ENCODE data around the gene RNF114.
"Not testable (repeated sequence)": the region's sequence is repeated elsewhere in the genome, so short reads cannot be mapped to it uniquely, and the experiment has no call there.

The RNF114 gene

DNA sequence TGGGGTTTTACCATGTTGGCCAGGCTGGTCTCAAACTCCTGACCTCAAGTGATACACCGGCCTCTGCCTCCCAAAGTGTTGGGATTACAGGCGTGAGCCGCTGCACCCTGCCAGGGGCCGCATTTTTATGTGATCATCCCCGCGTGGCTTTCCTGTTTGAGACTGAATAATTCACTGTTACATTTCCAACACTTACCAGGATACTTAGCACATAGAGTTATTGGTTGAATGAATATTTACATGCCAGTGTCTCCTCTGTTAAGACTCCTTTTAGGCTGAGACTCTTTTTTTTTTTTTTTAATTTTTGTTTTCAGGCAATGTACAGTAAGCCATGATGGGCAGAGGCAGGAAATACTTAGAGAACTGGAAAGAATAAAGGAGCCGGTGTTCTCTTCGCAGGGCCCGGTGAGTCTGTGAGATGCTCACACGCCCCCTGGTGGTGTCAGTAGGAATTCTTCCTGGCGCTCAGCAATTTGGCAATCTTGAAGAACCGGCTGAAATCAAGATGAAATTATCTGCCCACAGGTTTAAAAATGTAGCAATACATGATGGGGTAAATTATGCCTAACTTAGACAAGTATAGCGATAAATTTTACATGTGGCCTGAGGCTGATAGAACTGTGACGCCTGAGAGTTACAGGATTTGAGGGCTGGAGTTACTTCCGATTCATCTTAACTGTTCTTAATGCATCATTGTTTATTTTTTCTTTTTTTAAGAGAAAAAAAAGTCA is 7.6 kb upstream of the RNF114 start:
- peak; percentile 83 for DNase-seq

DNA sequence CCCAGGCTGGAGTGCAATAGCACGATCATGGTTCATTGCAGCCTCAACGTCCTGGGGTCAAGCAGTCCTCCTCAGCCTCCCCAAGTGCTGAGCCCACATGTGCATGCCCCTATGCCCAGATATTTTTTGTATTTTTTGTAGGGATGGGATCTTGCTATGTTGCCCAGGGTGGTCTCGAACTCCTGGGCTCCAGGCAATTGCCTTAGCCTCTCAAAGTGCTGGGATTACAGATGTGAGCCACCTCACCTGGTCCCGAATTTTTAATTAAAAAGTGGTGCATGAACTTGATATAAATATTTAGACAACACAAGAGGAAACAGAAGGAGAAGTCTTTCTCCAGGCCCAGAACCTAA is 7.1 kb upstream of the RNF114 start:
- no peak for DNase-seq

DNA sequence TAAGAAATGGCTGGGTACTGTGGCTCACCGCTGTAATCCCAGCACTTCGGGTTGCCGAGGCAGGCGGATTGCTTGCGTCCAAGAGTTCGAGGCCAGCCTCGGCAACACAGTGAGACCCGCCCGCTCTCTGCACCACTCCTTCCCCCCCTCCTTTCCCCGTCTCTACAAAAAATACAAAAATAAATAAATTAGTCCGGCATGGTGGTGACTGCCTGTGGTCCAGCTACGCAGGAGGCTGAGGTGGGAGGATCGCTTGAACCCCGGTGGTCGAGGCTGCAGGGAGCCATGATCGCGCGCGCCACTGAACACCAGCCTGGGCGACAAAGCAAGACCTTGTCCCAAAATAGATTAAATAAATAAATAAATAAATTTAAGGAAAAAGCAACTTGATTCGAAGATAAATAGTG is 448 bp upstream of the RNF114 start:
- no peak for DNase-seq

DNA sequence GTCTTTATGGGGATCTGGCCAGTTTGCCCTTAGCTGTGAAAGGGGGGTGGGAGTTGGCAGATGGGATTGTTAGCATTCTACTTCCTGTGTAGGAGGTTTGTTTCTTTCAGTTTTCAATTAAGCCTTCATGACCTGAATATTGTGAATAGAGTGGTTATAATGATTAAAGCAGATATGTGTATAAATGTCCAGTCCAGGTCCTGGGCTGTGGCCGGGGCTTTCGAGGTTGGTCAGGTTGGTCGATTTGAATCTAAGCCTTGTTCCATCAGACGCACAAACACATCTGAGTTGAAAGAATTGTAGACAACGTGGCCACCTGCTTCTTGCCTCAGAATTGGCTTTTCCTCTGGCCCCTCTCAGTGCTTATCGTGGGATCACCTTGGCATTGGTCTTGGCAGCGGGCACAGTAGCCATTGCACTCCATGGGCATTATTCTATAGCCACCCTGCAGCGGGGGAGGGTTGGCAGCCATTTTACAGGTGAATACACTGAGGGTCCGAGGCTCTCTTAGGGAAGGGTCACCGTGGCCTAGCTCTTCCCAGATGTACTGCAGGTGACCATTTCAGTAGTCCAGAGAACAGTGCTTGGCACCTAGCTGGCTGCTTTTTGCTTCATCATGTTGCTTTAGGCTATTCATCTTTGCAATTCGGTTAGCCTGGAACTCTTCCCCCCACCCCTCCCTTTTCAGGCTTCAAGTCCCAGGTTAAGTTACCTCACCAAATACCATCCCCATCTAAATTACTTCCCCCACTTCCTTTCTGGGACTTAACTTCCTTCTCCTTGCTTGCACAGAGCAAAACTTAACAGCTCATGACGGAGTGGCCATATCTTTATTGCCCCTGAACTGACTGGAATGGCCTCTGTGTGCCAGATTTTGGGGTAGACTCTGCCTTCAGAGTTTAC is 1.1 kb downstream of the RNF114 start:
- DNase-seq = no peak

DNA sequence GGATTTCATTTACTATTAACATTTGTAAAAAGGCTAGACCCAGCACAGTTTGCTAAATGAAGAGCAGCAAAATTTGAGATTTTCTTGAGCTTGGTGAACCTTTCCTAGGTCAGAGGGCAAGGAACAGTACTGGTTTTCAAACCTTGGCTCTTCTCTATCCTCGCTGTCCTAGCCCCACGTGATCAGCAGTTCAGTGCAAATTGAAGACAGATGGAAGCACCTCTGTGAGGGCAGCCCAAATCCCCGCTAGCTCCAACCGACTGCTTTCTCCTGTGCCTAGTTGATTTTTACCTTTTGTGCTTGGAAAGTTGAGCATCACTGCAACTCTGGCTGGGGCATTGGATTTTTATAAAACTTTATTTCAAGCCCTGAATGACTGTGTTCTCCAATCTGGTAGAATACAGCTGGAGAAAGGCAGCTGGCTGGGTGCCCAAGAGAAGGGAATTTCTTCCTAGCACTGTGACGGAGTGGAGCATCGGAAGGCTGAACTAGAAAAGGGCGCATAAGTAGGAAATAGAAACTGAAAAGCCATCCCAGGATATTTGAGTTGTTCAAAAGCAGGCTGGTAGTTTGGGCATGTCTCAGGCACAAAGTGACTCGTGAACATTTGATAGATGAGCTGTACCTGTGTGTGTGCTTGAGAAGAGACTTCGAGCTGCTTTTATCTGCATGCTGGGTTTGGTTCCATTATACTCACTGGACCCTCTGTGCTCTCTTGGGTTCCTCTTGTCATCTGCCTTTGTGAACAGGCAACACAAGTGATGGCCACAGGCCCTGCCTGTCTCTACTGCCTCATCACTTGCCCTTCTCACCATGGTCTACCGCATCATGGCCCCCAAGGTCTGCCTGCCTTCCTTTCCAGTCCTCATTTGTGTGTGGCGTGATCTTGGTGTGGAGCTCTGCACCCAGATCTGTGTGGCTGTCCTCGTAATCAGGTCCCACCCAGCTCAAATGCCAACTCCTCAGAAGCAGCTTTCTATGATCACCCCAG is 2.3 kb downstream of the RNF114 start:
- DNase-seq = no peak

DNA sequence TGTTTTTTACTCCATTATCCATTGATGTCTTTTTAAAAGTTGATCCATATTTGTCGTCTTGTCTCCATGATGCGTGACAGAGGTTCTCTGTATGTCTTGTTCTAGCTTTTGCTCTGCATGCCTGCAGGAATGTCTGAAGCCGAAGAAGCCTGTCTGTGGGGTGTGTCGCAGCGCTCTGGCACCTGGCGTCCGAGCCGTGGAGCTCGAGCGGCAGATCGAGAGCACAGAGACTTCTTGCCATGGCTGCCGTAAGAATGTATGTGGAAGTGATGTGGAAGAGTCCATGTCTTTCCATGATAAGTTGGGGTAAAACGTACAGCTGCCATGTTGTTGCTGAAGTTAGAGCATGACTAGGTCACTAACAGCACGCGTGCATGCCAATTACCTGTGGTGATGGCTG is 5.3 kb downstream of the RNF114 start:
- DNase-seq = no peak

DNA sequence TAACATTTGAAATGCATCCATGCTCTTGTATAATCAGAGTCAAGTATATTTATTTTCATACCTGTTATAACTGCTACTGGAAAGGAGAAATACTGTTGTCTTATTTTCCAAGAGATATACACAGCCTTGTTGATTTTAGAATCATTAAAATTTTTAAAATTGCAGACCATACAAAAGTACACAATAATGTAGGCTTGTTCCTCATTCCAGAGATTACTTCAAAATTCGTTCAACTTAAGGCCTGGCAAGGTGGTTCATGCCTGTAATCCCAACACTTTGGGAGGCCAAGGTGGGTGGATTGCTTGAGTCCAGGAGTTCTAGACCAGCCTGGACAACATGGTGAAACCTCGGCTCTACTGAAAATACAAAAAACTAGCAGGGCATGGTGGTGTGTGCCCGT is 6.1 kb downstream of the RNF114 start:
- no peak for DNase-seq

DNA sequence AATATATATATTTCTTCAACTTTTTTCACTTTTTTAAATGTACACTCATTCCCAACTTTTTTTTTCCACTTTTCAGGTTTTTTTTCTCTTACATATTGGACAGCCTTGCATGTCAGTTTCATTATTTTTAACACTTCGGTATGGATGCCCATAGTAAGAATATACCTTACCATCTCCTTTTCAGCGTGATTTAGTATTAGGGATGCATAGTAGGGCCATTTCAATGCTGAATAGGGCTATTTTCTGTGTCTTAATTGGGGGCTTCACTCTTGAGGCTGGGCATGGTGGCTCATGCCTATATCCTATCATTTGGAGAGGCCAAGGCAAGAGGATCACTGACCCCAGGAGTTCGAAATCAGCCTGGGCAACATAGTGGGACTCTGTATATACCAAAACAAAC is 6.7 kb downstream of the RNF114 start:
- DNase-seq = no peak

DNA sequence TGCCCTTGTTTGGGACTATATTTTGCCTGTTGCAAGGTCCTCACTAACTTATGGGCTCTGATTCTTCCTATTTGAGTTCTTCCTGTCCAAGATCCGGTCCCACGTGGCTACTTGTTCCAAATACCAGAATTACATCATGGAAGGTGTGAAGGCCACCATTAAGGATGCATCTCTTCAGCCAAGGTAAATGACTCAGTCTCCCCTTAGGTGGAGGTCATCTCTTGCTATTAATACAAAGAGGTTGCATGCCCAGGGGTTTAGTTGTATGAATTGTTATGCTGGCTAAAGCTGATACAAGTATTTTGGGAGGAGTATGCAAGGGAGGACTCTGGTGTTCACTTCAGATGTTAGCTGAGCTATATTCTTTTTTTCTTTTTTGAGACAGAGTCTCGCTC is 9.1 kb downstream of the RNF114 start:
- no peak for DNase-seq

DNA sequence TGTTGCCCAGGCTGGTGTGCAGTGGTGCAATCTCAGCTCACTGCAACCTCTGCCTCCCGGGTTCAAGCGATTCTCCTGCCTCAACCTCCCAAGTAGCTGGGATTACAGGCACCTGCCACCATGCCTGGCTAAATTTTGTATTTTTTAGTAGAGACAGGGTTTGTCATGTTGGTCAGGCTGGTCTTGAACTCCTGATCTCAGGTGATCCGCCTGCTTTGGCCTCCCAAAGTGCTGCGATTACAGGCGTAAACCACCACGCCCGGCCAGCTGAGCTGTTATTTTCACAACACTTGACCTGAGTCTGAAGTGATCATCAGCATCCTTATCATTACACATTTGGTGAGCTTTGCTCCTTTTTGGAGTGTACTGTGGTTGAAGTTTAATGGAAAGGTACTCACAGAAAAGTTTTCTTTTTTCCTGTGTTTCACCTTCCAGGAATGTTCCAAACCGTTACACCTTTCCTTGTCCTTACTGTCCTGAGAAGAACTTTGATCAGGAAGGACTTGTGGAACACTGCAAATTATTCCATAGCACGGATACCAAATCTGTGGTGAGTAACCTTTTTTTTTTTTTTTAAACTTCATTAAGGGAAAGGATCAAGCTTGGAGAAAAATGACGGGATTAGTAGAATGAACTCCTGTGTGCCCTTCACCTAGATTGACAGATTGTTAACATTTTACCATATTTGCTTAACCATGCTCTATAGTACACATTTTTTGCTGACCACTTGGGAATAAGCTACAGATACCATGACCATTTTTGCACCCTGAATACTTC is 9.7 kb downstream of the RNF114 start:
- no peak for DNase-seq

DNA sequence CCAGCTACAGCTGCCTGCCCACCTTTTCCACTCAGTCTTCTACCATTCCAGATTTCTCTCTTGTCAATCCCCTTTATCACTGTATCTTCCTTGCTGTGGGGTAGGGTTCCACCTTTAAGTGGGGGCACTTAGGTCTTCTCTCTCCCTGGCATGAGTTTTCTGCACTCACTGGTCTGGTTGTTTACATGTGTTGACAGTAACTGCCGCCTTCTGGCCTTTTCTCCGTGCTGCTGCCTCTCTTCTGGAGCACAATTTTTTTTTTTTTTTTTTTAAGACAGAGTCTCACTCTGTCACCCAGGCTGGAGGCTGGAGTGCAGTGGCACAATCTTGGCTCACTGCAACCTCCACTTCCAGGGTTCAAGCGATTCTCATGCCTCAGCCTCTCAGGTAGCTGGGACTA is 12.0 kb downstream of the RNF114 start:
- no peak for DNase-seq

DNA sequence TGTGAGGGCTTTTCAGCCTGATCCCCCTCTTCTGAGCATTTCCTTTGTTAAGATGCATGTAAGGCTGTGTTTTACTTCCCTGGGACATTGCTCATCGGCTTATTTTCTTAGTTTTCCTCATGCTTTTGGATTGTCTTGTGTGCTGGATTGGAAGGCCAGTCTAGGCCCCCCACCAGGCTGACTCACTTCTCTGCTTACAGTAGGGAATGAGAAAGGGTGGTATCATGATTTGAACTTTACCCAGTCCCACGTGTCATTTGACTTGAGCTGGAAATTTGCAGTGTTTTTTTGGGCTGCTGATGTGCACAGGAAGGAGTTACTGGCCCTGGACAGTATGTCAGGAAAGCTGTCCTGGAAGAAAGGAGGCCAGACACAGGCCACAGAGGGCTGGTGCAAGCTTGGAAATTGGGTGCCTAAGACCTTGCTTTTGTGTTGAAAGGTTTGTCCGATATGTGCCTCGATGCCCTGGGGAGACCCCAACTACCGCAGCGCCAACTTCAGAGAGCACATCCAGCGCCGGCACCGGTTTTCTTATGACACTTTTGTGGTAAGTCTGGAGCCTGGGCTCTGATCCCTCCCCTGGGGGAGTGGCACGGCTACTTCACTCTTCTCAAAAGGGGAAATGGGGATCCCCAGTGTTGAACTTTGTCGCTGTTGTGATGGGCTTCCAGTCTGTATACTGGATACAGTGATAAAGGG is 12.8 kb downstream of the RNF114 start:
- DNase-seq = no peak

DNA sequence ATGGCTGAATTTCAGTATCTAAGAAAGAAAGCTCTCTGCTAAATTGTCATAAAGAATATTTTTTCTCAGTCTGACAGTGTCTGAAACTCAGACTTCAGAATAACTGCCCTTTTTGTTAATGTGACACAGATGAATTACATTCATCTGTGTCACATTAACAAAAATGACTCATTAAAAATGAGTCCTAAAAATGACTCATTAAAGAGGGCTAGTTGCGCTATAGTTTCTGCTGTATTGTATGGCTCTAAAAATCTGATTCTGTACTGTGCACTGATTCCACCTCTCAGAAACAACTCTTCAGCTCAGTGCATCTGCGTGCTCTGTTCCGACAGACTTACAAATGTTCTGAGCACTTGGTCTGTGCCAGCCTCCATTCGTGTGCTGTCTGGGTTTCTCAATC is 15.0 kb downstream of the RNF114 start:
- DNase-seq = no peak

DNA sequence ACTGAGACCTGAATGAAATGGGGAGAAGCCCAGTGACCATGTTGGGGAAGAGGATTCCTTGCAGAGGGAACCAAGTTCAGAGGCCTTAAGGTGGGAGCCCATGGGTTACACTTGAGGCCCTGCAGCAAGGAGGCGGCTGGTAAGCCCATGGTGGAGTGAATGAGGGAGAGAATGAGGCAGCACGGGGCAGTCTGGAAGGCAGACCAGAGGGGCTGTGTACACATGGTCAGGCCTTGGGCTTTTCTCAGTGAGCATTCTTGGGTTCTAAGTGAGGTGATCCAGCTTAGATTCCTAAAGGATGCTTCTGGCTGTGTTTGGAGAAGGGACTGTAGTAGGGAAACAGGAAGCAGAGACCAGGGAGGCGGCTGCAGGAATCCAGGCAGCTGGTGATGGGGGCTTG is 19.0 kb downstream of the RNF114 start:
- no peak for DNase-seq

DNA sequence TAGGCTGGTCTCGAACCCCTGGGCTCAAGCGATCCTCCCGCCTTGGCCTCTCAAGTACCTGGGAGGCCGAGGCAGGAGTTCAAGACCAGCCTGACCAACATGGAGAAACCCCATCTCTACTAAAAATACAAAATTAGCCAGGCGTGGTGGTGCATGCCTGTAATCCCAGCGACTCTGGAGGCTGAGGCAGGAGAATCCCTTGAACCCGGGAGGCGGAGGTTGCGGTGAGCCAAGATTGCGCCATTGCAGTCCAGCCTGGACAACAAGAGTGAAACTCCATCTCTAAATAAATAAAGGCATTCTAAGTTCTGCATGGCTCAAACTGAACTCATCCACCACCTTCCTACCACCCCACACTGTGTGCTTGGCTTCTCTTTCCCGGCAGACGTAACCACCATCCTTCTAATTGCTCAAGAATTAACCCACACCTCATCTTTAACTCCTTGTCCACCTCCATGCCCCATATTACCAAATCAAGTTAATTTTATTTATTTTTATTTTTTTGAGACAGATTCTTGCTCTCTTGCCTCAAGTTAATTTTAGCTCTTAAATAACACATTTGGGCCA is 19.7 kb downstream of the RNF114 start:
- DNase-seq = not testable (repeated sequence)

DNA sequence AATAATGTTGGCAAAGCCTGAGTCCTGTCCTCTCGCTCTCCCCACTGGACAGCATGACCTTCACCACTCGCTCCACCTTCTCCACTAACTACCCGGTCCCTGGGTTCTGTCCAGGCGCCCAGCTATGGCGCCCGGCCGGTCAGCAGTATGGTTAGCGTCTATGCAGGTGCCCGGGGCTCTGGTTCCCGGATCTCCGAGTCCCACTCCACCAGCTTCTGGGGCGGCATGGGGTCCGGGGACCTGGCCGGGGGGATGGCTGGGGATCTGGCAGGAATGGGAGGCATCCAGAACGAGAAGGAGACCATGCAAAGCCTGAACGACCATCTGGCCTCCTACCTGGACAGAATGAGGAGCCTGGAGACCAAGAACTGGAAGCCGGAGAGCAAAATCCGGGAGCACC is 20.5 kb downstream of the RNF114 start:
- DNase-seq = no peak

DNA sequence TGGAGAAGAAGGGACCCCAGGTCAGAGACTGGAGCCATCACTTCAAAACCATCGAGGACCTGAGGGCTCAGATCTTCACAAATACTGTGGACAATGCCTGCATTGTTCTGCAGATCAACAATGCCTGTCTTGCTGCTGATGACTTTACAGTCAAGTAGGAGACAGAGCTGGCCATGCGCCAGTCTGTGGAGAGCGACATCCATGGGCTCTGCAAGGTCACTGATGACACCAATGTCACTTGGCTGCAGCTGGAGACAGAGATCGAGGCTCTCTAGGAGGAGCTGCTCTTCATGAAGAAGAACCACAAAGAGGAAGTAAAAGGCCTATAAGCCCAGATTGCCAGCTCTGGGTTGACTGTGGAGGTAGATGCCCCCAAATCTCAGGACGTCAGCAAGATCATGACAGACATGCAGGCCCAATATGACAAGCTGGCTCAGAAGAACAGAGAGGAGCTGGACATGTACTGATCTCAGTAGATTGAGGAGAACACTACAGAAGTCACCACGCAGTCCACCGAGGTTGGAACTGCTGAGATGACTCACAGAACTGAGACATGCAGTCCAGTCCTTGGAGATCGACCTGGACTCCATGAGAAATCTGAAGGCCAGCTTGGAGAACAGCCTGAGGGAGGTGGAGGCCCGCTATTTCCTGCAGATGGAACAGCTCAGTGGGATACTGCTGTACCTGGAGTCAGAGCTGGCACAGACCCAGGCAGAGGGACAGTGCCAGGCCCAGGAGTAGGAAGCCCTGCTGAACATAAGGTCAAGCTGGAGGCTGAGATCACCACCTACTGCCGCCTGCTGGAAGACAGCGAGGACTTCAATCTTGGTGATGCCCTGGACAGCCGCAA is 21.1 kb downstream of the RNF114 start:
- DNase-seq = not testable (repeated sequence)

DNA sequence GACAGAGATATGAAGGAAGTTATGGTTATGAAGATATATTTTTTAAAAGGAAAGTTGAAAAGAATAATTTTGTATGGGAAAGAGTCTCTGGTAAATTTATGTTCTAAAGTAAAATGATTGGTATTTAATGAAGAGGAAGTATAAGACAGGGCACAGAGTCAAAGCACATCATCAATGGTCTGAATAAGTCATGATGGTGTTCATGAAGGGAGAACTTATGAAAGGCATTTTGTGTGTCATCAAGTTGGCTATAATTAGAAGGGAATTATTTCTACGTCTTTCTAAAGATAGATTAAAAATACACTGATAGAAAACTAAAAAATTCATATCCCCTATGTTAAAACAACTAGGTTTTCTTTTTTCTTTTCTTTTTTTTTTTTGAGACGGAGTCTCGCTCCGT is 25.2 kb downstream of the RNF114 start:
- DNase-seq = no peak

DNA sequence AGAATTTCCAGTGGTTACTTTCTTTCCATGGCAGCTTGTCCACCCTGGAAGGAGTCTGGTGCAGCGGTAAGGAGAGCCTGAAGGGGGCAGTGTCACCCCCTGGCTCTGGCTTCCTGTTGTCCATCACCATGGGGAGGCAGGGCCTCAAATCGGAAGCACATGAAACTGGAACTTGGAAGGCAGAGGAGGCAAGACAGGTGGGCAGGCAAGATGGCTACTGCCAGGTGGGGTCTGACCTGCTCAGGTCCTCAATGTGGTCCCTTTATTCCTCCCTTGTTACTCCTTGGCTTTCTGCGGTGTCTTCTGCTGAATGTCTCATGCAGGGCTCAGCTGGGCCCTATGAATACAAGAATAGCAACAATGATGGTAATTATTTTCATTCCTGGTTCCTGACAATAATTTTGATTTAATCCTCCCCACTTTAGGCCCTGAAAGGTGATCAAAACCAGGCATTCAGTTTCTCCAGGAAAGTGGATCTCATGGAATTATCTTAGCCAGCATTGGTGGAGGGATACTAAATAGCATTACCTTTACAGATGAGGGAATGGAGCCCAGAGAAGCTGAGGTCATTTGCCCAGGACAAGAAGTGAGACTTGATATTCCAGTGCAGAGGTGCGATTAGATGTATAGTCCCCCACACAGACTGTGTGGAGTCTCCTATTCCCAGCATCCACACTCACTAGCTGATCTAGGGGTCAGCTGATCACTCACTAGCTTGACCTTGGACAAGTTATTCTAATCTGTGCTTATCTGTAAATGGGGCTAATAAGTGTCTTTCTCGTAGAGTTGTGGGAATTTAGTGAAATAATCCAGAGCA is 29.0 kb downstream of the RNF114 start:
- peak; percentile 22 for DNase-seq

All from NCI-H2227 treated with DMSO at 0.1 percent for 48 hours (cell line).